ENCODE data around the gene GPR155.

DNA sequence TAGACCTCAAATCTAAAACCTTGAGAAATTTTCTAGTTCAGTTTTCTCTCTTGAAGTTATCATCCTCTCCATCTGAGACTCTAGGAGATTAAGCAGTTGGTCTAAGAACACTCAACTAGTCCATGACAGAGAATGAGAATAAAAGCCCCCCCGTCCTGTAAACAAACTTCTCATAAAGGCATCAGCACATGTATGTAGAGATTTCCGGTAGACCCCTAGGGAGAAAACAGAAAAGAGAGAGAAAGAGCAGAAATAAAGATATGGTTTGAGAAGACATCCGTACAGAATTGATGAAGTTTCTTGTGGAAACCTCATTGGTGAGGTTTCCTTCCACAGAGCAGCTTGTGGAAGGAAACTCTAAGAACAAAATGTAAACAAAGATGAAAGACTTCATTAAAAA, 3.2 kb upstream of the GPR155 start:
- TF ChIP-seq TAF1 (conservative IDR thresholded peaks at IDR 0.05) (no peak), JUND (IDR thresholded peaks at IDR 0.05) (no peak)
- TF ChIP-seq, protein P1, sequence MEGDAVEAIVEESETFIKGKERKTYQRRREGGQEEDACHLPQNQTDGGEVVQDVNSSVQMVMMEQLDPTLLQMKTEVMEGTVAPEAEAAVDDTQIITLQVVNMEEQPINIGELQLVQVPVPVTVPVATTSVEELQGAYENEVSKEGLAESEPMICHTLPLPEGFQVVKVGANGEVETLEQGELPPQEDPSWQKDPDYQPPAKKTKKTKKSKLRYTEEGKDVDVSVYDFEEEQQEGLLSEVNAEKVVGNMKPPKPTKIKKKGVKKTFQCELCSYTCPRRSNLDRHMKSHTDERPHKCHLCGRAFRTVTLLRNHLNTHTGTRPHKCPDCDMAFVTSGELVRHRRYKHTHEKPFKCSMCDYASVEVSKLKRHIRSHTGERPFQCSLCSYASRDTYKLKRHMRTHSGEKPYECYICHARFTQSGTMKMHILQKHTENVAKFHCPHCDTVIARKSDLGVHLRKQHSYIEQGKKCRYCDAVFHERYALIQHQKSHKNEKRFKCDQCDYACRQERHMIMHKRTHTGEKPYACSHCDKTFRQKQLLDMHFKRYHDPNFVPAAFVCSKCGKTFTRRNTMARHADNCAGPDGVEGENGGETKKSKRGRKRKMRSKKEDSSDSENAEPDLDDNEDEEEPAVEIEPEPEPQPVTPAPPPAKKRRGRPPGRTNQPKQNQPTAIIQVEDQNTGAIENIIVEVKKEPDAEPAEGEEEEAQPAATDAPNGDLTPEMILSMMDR (IDR thresholded peaks at IDR 0.05; ENCODE audit: low read depth, low read length, missing input control) = no peak
- TF ChIP-seq, protein P2, sequence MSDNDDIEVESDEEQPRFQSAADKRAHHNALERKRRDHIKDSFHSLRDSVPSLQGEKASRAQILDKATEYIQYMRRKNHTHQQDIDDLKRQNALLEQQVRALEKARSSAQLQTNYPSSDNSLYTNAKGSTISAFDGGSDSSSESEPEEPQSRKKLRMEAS (IDR thresholded peaks at IDR 0.05) = no peak
- TF ChIP-seq, protein P3, sequence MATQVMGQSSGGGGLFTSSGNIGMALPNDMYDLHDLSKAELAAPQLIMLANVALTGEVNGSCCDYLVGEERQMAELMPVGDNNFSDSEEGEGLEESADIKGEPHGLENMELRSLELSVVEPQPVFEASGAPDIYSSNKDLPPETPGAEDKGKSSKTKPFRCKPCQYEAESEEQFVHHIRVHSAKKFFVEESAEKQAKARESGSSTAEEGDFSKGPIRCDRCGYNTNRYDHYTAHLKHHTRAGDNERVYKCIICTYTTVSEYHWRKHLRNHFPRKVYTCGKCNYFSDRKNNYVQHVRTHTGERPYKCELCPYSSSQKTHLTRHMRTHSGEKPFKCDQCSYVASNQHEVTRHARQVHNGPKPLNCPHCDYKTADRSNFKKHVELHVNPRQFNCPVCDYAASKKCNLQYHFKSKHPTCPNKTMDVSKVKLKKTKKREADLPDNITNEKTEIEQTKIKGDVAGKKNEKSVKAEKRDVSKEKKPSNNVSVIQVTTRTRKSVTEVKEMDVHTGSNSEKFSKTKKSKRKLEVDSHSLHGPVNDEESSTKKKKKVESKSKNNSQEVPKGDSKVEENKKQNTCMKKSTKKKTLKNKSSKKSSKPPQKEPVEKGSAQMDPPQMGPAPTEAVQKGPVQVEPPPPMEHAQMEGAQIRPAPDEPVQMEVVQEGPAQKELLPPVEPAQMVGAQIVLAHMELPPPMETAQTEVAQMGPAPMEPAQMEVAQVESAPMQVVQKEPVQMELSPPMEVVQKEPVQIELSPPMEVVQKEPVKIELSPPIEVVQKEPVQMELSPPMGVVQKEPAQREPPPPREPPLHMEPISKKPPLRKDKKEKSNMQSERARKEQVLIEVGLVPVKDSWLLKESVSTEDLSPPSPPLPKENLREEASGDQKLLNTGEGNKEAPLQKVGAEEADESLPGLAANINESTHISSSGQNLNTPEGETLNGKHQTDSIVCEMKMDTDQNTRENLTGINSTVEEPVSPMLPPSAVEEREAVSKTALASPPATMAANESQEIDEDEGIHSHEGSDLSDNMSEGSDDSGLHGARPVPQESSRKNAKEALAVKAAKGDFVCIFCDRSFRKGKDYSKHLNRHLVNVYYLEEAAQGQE (IDR thresholded peaks at IDR 0.05) = no peak
